COLO668 (cell line): ENCODE measurements around the gene ZNF532.
A peak's percentile ranks its signal among the peaks of the same experiment; 100 is the strongest.
"Not testable (repeated sequence)": the region's sequence is repeated elsewhere in the genome, so short reads cannot be mapped to it uniquely, and the experiment has no call there.

Experiments used
- DNase-seq: peaks from one replicate; lab custom pipeline; 2025; ENCODE audit not compliant: unreplicated experiment; lab: John Stamatoyannopoulos, UW

Gene ZNF532

DNA sequence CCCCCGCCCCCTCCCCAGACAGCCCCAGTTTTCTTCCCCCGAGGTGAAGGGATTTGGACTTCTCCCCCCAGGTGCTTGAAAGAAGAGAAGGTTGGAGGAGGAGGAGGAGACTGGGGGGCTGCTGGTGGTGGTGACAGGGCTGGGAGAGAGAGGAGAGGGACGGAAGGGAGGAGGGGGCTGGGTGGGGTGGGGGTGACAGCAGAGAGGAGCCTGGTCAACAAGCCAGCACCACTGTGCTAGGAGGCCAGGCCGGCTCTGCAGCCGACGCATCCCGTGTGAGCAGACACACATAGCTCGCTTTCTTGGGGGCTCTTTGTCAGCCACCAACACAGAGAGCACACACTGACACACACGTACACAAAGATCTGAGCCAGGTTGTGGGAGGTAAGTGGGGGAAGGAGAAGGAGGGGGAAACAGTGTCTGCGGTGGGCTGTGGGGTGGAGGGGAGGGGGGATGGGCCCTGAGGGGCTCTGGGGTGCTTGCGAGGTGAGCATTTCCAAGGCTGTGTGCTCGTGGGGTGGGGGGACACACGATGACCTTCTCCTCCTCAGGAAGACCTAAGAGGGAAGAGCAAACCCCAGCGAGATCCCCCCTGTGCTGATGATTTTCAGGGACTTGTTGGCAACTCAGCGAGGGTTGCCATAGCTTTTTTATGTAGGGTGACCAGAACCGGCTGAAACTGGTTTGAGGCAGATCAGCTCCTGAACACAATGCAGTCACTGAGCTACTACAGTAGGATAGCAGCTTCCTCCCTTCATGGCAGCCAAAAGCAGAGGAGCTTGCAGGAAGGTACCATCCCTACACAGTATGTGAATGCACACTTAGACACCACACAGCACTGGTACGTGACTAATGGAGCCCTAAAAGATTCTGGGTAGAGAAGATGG lies at the start of gene ZNF532:
TSS of gene ZNF532 (plus strand) at position 732 of the 887 bp plus-strand sequence. CDS start 53,411 bp downstream, outside the sequence.
- DNase-seq: peak; percentile 87

DNA sequence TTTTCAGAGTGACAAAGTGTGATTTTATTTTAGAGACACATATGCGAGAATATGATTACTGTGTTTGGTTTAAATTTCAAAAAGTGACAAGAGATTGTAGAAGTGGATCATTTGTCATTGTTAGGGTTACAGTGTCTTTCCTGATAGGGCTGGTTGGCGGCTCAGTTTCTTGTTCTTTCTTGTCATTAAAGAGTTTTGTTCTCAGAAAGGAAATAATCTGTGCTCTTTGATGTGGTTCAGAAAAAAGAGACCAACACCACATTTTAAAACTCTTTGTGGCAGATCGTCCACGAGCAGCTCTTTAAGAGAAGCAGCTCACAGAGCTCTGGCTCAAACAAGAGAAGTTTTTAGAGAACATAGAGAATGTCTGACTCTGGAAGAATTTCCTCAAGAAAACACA lies 45.6 kb upstream of the ZNF532 start:
- DNase-seq: no peak

DNA sequence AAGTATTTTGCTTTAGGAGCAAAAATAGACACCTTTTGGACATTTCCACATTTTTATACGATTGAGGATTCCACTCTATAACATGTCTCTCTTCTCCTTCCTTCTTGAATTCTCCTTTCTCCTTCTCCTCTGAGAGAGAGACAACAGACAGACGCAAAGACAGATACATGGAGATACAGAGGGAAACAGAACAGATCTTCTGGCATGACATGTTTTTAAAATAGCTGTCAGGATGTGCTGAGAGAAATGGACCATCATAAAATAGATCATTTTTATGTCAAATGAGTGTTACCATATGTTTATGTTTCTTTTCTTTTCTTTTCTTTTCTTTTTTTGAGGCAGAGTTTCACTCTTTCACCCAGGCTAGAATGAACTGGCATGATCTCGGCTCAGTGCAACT lies 44.4 kb upstream of the ZNF532 start:
- DNase-seq: no peak

DNA sequence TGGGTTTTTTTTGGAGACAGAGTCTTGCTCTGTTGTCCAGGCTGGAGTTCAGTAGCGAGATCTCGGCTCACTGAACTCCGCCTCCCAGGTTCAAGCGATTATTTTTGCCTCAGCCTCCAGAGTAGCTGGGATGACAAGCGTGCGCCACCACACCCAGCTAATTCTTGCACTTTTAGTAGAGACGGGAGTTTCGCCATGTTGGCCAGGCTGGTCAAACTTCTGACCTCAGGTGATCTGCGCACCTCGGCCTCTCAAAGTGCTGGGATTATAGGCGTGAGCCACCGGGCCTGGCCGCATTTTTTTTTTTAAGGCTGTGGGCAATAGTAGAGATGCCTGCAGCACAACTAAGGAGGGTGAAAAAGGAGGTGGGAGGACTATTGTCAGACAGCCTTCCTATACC lies 41.7 kb upstream of the ZNF532 start:
- no peak for DNase-seq

DNA sequence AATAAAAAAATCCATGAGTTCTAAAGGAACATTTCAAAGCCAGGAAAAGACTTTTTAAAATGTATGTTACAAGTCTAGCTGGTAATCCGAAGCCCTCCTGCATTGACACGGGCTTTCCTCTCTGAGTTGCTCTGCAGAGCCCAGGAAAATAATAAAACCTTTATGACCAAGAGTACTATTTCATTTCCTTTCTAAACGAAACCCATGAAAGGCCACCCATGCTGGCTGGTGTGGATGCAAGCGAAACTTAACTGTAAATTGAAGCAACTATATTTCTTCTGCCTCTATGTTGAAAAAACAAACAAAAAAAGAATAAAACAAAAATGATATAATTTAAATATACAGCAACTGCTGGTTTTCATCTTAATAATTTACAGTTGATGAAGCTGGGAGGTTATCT lies 41.3 kb upstream of the ZNF532 start:
- no peak for DNase-seq

GRCh38 chr18:58826926-58827325 lies 37.8 kb upstream of the ZNF532 start:
- not testable (repeated sequence) for DNase-seq

GRCh38 chr18:58827428-58827827 lies 37.2 kb upstream of the ZNF532 start:
- DNase-seq: no peak

- DNase-seq: no peak
Measured at GRCh38 chr18:58827886-58828285, 36.8 kb upstream of the ZNF532 start.

GRCh38 chr18:58828399-58829121 lies 36.1 kb upstream of the ZNF532 start:
- DNase-seq: no peak

DNA sequence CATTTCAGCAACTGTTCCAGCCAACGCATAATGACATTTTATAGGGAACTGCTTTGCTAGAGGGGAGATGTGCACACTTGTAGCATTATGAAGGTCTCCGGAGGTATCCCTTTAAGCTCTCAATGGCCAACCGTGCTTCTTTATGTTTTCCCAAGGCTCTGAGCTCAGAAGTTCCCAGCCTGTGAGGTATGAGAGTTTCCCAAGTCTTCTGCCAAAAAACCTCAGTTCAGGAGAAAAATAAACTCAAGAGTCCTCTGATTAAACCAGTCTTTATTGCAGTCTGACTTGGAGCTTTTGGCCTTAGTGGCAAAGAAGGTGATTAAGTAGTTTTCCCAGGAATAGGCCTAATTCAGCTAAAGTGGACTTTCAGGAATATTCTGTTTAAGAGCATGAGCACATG lies 35.4 kb upstream of the ZNF532 start:
- no peak for DNase-seq

- DNase-seq: not testable (repeated sequence)
Measured at GRCh38 chr18:58829886-58830285, 34.8 kb upstream of the ZNF532 start.

DNA sequence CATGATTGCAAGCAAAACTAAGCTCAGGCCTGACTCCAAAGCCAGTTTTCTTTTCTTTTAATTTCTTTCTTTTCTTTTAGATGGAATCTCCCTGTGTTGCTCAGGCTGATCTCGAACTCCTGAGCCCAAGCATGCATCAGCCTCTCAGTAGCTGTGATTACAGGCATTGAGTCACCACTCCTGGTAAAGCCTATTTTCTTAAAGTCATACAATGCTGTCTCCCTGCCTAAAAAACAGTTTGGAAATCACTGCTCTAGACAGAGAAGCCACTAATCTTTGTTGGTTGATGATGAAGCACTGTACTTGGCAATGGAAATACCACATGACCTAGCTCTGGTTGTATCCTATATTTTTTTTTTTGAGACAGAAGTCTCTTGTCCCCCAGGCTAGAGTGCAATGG lies 33.1 kb upstream of the ZNF532 start:
- DNase-seq: no peak

DNA sequence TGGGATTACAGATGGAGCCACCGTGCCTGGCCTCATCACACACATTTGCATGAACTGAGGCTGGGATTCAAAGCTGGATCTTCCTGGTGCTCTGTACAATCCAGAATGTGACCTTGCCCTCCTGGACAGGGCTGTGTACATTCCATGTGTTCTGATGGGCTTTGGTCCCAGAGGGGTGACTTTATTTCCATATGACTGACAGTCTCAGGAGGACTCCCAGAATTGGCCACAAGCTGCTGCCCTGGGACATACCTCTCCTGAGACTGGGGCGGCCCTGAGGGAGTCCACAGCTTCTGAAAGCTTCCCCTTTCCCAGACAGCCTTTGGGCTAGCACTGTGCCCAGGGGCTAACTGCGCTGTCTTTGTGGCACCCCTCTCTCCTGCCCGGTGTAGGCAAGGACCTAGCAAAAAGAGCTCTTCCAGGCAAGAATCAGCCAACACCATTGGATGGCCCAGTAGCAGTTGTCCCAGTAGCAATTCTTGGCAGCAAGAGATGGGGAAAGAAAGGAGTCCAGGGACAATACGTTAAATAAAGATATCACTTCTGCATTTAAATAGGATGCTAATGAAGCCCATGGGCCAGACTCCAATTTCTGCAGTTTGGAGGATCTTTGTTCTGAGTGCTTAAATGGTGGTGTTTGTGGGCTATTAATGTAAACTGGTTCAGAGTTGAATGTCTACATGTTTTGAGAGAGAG lies 26.4 kb upstream of the ZNF532 start:
- DNase-seq: no peak

DNA sequence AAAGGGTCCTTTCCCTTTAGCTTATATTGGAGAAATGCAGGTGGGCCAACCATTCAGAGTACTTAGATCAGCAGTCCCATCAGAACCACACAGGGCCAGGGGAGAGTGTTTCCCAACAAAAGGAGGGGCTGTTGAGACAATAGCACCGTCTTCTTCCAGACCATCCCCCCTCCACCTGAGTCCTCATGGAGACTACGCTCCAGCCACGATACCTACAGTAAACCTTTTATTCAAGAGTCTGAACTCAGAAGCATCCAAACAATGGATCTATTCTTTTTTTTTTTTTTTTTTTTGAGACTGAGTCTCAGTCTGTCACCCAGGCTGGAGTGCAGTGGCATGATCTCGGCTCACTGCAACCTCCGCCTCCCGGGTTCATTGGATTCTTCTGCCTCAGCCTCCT lies 25.7 kb upstream of the ZNF532 start:
- no peak for DNase-seq

DNA sequence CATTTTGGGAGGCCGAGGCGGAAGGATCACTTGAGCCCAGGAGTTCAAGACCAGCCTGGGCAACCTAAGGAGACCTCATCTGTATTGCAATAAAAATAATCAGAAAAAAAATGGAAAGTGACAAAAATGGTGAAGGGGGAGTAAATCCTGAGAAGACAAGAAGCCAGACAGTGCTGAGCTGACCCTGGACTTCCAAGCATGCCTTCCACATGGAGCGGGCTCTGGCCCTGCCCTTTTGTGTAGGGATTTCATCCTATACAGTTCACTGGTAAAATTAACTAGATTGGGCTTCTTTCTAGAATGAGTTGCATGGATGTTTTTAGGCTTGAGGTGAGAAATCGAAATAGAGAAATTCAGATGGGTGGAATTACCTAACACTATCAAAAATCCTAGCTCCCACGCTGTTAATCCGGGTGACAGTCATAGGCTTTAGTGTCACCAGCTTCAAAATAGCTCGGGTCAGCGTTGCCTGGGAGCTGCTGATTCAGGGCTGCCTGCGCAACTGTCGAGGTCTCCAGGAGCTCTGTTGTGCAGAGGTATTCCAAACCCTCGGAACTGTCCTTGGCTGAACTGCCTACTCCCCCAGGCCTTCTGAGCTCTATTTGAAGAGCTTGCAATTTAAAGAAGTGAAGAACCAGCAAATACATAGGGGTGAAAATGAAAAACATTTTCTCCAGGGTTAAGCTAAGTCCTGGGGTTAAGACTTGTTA lies 21.5 kb upstream of the ZNF532 start:
- DNase-seq: no peak

GRCh38 chr18:58843688-58844035 lies 21.0 kb upstream of the ZNF532 start:
- DNase-seq: no peak

GRCh38 chr18:58844871-58845270 lies 19.8 kb upstream of the ZNF532 start:
- no peak for DNase-seq

- DNase-seq: no peak
Measured at GRCh38 chr18:58845928-58846724, 18.6 kb upstream of the ZNF532 start.

GRCh38 chr18:58847383-58848071 lies 17.1 kb upstream of the ZNF532 start:
- no peak for DNase-seq

- DNase-seq: no peak
Measured at GRCh38 chr18:58848685-58849084, 16.0 kb upstream of the ZNF532 start.
